ENCODE data around the gene PARN.
"Not testable (repeated sequence)": the region's sequence is repeated elsewhere in the genome, so short reads cannot be mapped to it uniquely, and the experiment has no call there.

Gene PARN

DNA sequence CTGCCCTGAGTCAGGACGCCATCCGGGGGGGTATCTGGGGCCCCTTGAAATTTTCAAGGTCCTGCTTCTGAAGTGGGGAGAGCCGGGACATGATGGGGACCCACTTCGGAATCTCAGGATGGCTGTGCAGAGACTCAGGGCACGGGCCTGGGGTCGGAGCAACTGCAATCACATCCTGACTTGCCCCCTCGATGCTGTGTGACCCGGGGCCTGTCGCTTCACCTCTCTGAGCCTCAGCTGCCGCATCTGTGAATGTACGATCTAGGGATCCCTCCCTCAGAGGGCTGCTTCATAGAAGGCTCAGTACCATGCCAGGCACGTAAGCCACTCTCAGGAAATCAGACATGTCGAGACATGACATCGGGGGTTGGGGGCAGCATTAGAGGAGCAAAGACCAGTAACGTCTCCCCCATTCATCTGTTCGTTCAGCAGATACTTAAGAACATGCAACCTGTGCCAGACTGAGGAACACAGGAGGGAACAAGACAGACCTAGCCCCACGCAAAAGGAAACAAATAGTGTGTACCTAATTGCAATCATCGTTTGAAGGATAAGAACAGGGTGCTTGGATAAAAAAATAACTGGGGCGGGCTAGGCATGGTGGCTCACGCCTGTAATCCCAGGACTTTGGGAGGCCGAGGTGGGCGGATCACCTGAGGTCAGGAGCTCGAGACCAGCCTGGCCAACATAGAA lies 229.6 kb downstream of the PARN start:
- no peak for DNase-seq (ENCODE audit: low read depth)

DNA sequence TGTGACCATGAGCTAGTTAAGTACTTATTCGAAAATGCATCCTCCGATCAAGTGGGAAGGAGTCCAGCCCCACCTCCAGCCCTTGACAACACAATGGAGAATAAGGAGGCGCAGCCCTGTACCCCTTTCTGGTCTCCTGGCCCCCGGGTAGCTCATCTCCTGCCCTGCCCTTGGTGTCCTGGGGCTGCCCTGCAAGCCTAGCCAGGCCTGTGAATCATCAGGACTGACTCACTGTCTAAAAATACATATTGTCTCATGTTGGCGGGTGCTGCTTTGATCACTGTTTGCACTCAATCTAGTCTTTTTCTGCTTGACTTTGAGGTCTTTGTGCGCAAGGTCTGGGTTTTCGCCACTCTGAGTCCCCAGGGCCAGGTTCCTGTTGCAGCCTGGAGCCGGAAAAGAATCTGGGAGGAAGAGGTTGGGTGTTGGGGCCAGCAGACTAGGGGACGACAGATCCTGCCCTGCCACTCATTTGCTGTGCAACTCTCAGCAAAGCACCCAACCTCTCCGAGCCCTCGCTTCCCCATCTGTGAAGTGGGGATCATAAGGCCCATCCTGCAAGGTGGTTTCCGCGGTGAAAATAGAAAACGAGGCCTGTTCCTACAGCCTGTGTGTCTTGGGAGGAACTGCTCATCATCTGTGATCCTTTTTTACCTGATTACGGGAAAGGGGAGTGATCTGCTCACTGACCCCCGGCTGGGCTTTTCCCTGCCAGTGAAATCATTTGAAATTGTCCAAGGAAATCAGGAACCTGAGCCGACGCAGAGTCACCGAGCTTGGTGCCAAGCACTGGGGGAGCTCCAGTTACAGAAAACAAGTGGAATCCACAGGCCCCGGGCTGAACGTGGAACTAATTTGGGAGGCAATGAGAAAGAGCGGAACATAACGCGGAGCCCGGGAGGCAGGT lies 230.4 kb downstream of the PARN start:
- no peak for DNase-seq (ENCODE audit: low read depth)

DNA sequence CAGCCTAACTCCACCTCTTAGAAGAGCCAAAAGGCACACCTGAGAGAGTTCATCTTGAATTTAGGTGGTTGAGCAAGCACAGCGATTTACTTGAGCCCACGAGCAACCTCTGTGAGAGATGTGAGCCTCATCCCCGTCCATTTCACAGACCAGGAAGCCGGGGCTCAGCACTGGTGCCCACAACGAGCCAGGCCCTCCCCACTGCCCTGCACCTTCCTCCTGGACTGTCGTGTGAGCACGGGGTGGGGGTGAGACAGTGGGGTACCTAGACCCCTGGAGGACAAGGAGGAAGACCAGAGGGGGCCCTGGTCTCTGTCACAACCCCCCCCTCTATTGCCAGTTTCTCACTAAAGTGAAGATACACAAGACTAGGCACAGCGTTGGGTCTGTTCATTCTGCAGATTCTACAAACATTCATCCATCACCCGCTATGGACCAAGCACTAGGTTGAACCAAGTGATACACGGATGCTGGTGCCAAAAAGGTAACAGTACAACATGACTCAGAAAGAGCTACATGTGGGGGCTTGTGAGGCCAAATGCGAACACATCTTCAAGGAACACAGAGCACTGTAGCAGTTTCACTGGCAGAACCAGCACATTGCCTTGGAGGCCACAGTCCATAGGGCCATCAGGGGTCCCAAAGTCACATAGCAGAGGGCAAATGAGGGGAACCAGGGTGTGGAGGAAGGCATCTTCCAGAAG lies 231.9 kb downstream of the PARN start:
- no peak for DNase-seq (ENCODE audit: low read depth)

DNA sequence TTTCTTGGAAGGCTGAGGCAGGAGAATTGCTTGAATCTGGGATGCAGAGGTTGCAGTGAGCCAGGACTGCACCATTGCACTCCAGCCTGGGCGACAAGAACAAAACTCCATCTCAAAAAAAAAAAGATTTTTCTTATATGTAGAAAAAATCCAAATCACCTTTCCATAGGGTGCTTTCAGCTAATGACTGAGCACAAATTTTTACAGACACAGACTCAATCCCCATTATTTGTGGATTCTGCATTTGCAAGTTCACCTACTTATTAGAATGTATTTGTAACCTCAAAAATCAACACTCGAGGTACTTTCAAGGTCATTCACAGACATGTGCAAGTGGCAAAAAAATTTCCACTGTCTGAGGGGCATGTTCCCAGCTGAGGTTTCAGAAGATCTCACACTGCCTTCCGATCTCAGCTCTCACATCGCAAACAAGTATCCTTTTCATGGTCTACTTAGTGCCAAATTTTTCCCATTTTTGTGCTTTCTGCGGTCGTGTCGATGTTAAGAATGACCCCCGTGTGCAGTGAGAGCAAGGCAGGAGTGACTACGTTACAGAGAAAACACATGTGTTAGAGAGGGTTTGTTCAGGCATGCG lies 234.3 kb downstream of the PARN start:
- DNase-seq (ENCODE audit: low read depth): not testable (repeated sequence)

DNA sequence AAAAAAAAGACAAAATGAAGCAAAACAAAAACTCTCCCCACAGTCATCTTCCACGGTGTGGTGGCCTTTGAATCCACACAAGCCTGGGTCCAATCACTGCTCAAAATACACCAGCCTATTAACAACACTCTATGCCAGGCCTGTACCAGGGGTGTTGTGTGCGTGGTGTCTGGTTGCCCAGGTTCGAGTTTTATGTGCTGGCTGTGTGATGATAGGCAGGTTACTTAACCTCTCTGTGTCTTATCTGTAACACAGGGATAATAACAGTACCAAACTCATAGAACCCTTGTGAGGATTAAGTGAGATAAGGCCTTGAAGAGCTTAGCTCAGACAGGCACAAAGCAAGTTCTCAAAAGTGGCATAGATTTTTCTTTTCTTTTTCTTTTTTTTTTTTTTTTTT lies 235.2 kb downstream of the PARN start:
- DNase-seq (ENCODE audit: low read depth): no peak

DNA sequence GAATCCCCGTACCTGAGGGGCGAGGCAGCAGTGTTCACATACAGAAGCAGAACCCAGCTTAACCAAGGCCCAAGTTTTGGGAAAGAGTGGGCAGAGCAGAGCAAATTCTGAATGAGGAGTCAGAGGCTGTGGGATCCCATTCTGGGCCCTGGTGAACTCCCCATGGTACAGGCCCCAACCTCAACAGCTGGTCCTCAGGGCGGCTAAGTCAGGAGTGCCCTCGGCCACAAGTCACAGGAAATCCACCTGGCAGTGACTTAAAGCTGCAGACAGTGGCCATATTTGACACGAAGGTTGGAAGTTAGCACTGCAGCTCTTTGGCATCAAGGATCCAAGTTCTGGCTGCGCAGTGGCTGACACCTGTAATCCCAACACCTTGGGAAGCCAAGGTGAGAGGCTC lies 237.1 kb downstream of the PARN start:
- DNase-seq (ENCODE audit: low read depth): no peak

DNA sequence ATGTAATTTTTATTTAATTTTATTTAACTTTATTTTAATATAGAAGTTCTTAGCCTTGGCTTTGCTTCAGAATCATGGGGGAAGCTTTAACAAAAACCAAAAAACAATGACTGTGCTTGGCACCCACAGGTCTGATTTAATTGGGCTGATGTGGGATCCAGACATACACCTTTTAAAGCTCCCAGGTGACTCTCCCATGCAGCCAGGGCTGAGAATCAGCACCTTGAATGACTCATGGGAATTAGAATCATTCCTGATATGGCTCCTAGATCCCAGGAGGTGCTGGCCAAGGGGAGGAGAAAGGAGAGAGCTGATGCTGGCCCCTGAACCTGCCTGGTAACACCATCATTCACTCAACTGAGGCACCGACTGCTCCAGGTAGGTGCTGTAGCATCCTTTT lies 240.7 kb downstream of the PARN start:
- DNase-seq (ENCODE audit: low read depth): no peak

DNA sequence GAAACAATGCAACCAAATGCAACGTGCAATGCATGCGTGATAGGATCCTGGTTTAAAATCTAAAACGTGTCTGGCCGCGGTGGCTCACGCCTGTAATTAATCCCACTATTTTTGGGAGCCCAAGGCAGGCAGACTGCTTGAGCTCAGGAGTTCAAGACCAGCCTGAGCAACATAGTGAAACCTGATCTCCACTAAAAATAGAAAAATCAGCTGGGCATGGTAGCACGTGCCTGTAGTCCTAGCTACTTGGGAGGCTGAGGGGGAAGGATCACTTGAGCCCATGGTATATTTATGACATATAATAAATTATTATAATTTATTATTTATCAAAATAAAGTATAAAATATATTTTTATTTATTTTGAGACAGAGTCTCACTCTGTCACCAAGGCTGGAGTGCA lies 241.8 kb downstream of the PARN start:
- DNase-seq (ENCODE audit: low read depth): no peak

DNA sequence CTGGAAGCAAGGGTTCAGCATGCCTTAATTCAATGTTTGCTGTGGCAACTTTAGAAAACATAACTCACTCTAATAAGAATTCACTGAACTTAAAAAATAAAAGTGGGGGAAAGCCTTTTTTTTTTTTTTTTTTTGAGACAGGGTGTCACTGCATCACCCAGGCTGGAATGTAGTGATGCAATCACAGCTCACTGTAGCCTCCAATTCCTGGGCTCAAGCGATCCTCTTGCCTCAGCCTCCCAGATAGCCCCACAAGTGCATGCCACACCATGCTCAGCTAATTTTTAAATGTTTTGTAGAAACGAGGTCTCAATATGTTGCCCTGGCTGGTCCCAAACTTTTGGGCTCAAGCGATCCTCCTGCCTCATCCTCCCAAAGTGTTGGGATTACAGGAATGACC lies 243.9 kb downstream of the PARN start:
- DNase-seq (ENCODE audit: low read depth): no peak

Data from activated T-helper 9 cell treated with anti-CD3 and anti-CD28 coated beads, Interleukin-2, amount 50 U/mL, for 16 hours (primary cell).